GM18505 (cell line): ENCODE results near the gene NPC1.
"Not testable (repeated sequence)": the region's sequence is repeated elsewhere in the genome, so short reads cannot be mapped to it uniquely, and the experiment has no call there.

Experiments
- ATAC-seq: cut with Tn5 transposase; IDR thresholded peaks from one replicate; pipeline ENCODE4 v1.9.1; 2021; ENCODE audit not compliant: unreplicated experiment
- POLR2A ChIP-seq: IDR thresholded peaks from 4 replicates; pipeline ENCODE4 v1.6.1; 2011; ENCODE audit warnings: borderline replicate concordance; ENCODE audit not compliant: insufficient read depth, insufficient read length; ENCODE audit errors: extremely low read depth

The NPC1 gene

DNA sequence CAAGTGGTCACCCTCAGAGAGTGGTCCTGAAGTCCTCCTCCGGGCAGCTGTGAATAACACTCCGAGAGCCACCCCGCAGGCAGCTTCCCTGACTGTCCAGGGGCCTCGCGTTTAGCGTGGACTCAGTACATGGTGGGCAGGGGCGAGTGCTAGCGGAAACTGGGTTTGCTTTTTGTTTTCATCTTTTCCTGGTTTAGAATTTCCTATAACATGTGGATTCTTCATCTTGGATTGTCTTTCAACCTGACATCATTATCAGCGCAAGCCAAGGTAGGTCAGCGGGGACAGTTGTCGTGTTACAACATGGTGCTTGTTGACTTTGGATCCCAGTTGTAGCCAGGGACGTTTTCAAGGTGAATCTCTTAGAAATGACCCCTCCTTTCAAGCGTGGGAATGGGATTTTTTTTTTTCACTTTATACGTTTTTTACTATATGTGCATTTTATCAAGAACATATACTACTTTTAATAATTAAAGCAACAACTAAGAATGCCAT is 62.0 kb downstream of the NPC1 start:
- TF ChIP-seq POLR2A = no peak
- ATAC-seq = no peak

GRCh38 chr18:23523429-23524212 is 62.7 kb downstream of the NPC1 start:
- no peak for ATAC-seq
- no peak for TF ChIP-seq POLR2A

- ATAC-seq = no peak
- no peak for TF ChIP-seq POLR2A
Observed at GRCh38 chr18:23521907-23522306, 64.4 kb downstream of the NPC1 start.

DNA sequence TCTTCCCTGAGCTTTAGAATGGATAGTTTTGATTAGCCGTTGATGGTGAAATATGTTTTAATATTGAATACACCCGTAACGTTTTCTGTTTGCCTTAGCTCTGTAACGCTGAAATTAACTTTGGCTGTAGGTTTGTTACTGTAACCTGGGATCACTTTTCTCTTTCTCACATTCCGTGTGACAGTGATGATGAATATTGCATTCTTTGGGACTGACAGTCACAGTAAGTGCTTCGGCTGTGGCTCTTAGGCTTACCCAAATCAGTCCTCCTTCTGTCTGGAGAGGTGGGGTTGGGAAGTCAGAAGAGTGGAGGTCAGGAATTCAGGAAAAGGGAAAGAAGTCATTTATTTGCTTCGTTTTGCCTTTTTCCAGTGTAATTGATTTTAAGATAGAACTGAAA is 65.0 kb downstream of the NPC1 start:
- no peak for TF ChIP-seq POLR2A
- no peak for ATAC-seq

DNA sequence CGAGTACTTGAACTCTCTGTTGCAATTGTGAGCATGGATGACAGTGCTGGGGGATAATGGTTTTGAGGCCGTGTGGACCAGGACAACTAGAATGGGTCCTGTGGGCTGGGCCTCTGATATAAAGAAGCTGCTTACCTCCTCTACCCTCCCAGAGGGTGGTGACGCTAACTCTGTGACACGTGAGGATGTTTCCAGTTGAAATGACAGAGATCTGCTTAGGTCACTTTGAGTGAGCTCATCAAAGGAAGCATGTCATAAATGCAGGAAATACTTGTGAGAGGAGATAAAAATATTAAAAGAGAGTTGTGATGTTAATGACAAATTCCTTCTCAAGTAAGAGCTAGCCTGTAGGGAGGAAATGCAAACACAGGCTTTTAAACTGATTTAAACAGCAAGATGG is 66.6 kb downstream of the NPC1 start:
- no peak for TF ChIP-seq POLR2A
- no peak for ATAC-seq

DNA sequence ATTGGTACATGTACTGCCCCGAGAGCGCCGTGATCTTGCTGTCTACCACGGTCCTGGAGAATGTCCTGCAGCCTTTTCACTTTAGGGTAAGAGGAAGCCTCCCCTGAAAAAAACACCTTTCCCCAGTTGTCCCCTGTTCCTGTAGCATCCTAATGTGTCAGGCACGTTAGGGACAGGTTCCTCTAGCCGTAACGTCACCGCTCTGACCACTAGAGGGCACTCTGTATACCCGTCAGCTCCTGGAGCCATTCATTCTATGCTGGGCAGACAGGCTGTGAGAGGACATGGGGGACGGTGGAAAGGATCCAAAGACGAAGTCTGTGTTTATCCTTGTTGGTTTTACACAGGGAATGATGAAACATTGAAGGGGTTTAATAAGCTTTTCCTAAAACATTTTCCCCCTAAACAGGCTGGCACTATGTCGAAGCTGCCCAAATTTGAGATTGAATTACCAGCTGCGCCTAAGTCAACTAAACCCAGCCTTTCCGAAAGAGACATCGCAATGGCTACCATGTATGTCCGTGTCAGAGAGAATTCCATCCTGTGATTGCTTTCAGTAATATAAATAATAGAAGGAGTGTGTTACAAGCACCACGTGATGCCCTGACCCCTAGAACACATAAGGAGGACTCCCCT is 70.3 kb downstream of the NPC1 start:
- peak; percentile 71 for ATAC-seq
- TF ChIP-seq POLR2A = no peak

DNA sequence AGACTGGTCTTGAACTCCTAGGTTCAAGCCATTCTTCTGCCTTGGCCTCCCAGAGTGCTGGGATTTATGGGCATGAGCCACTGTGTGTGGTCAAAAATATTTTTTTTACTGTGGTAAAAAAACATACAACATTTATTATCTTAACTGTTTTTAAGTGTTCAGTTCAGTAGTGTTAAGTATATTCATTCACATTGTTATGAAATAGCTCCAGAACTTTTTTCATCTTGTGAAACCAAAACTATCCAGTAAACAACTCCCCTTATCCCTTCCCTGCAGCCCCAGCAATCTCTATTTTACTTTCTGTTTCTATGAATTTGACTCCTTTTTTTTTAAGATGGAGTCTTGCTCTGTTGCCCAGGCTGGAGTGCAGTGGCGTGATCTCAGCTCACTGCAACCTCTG is 73.7 kb downstream of the NPC1 start:
- TF ChIP-seq POLR2A = no peak

GRCh38 chr18:23512216-23512615 is 74.1 kb downstream of the NPC1 start:
- ATAC-seq = not testable (repeated sequence)

More for the DNA sequence above, 73.7 kb downstream of the NPC1 start:
- no peak for ATAC-seq

DNA sequence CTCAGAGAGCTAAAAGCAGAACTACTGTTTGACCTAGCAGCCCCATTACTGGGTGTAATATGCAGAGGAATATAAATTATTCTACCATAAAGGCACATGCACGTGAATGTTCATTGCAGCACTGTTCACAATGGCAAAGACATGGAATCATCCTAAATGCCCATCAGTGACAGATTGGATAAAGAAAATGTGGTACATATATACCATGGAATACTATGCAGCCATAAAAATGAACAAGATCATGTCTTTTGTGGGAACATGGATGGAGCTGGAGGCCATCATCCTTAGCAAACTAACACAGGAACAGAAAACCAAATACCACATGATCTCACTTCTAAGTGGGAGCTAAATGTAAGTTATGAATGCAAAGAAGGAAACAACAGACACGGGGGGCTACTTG is 75.4 kb downstream of the NPC1 start:
- ATAC-seq = not testable (repeated sequence)

- ATAC-seq = no peak
- TF ChIP-seq POLR2A = no peak
Observed at GRCh38 chr18:23506393-23506792, 79.9 kb downstream of the NPC1 start.

- ATAC-seq = peak; percentile 38
- TF ChIP-seq POLR2A = no peak
Observed at GRCh38 chr18:23504720-23505119, 81.6 kb downstream of the NPC1 start.

DNA sequence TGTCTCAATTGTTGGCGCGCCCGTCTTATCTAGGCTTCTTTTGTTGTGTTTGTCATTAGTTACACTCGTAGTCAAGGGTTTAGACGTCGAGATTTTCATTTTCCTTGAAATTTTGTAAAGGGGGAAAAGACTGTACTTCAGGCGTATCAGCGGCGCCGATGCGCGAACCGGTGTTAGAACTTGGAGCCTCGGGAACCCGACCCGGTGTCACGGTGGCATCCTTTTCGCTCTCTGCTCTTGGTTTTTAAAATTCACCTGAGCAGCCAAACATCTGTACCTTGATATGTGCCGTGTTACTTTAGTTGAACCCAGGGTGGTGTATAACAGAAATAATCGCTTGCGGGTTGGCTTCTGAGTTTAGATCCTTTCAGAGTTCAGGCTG is 82.4 kb downstream of the NPC1 start:
- no peak for ATAC-seq
- no peak for TF ChIP-seq POLR2A

GRCh38 chr18:23503038-23503962 is 83.0 kb downstream of the NPC1 start, which contains the start of gene RMC1:
RMC1 (plus strand) TSS chr18:23503511; CDS start chr18:23503619, 108 bp downstream.
- peak; percentile 79 for ATAC-seq
- TF ChIP-seq POLR2A = peak; percentile 97

DNA sequence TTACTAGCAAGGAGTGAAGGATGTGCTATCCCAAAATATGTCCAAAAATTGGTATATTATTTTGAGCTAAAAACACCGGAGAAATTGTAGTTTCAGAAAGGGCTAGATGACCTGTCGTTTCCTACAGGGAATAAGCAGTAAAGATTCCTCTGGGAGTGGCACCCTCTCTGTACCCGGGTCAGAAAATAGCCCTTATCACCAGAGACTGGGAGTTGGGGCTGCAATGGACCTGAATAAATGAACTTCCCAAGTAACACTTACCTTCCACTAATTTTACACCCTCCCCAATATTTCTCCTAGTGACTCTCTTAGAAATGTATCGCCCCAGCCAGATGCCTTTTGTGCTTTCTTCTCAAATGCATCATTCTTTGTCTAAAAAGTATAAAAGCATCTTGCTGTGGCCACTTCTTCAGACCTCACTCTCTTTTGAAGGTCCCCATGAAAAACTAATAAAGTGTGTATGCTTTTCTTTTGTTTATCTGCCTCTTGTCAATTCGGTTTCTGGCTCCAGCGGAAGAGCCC is 83.7 kb downstream of the NPC1 start:
- ATAC-seq = no peak
- no peak for TF ChIP-seq POLR2A

DNA sequence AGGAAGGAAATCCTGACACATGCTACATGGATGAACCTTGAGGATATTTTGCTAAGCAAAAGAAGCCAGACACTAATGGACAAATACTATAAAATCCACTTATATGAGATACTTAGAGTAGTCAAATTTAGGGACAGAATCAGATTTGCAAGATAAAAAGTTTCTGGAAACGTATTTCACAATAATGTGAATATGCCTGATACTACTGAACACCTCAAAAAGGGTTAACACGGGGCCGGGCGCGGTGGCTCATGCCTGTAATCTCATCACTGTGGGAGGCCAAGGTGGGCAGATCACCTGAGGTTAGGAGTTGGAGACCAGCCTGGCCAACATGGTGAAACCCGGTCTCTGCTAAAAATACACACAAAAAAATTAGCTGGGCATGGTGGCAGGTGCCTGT is 84.7 kb downstream of the NPC1 start:
- no peak for TF ChIP-seq POLR2A
- no peak for ATAC-seq
